Ectodermal cell (in vitro differentiated cells): ENCODE results near the gene CPLANE1.
"Not testable (repeated sequence)": the region's sequence is repeated elsewhere in the genome, so short reads cannot be mapped to it uniquely, and the experiment has no call there.

ENCODE experiments used
- H3K27ac ChIP-seq: 2 replicates; pipeline ENCODE4 v1.7.0; 2013; ENCODE audit warnings: mild to moderate bottlenecking, low read depth, low read length; ENCODE audit not compliant: insufficient read depth, poor library complexity, severe bottlenecking
- H3K27me3 ChIP-seq: 2 replicates; pipeline ENCODE4 v1.7.0; 2013; ENCODE audit warnings: mild to moderate bottlenecking, low read length; ENCODE audit not compliant: insufficient read depth, control insufficient read depth, poor library complexity, severe bottlenecking
- H3K36me3 ChIP-seq: one replicate; pipeline ENCODE4 v1.7.0; 2013; ENCODE audit warnings: low read length; ENCODE audit not compliant: control insufficient read depth, insufficient read depth
- H3K4me1 ChIP-seq: one replicate; pipeline ENCODE4 v1.7.0; 2013; ENCODE audit warnings: low read length; ENCODE audit not compliant: control insufficient read depth, insufficient read depth
- H3K4me3 ChIP-seq: 2 replicates; pipeline ENCODE4 v1.7.0; 2013; ENCODE audit warnings: low read depth, low read length, control low read depth; ENCODE audit not compliant: insufficient read depth
- H3K9me3 ChIP-seq: 2 replicates; pipeline ENCODE4 v1.7.0; 2013; ENCODE audit warnings: mild to moderate bottlenecking, low read length, moderate library complexity; ENCODE audit not compliant: control insufficient read depth
- WGBS, 2 experiments: methylation state at CpG; one replicate each; pipeline ENCODE4 v1.1.7; 2013; ENCODE audit warnings: missing lambda C conversion rate in 2 of 2; 5-methylcytosine and 5-hydroxymethylcytosine counted together

Gene CPLANE1

DNA sequence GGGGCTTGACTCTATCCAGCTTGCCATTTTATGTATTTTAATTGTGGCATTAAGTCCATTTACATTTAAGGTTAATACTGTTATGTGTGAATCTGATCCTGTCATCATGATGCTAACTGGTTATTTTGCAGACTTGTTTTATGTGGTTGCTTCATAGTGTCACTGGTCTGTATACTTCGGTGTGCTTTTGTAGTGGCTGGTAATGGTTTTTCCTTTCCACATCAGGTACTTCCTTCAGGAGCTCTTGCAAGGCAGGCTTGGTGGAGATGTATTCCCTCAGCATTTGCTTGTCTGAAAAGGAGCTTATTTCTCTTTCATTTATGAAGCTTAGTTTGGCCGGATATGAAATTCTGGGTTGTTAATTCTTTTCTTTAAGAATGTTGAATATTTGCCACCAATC lies 145.9 kb downstream of the CPLANE1 start:
- 98 to 100% methylated on average over 2 of the region's 2 CpGs for WGBS, 2 experiments
- Histone ChIP-seq H3K36me3 (peaks cover 16% of the 10 kb centered on the region), H3K27ac (no peak overlapping the region), H3K4me3 (no peak overlapping the region), H3K9me3 (peaks cover 1% of the 10 kb centered on the region), H3K4me1 (no peaks in the 10 kb centered on the region), H3K27me3 (no peaks in the 10 kb centered on the region)

DNA sequence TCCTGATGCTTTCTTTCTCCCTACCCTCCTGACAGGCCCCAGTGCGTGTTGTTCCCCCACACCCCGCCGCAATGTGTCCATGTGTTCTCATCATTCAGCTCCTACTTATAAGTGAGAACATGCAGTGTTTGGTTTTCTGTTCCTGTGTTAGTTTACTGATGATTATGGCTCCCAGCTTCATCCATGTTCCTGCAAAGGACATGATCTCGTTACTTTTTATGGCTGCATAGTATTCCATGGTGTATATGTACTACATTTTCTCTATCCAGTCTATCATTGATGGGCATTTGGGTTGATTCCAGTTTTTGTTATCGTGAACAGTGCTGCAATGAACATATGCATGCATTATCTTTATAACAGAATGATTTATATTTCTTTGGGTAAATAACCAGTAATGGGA lies 149.9 kb downstream of the CPLANE1 start:
- H3K27me3 ChIP-seq, H3K4me1 ChIP-seq, H3K27ac ChIP-seq, H3K9me3 ChIP-seq, H3K4me3 ChIP-seq: not testable (repeated sequence)
- WGBS, 2 experiments, result 91 to 92% methylated on average over 3 to 4 of the region's 5 CpGs
- H3K36me3 ChIP-seq, result peaks cover 11% of the 10 kb centered on the region

DNA sequence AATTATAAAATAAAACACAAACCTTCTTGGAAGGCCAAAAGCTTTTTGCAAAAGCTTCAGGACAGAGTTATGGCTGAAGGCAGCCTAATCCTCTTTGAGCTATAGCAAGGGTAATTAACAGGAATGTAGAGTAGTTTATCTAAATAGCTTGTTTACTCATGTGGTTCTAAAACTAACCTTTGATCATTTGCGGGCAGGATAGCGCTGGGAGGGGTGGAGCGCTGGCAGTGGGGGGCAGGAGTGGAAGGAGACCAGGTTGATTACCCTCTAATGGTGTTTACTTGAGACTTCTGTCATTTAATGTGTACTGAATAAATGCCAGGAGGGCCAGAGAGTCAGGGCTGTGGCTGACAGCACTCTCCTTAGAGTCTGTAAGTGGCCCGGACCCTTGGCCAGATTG lies 155.4 kb downstream of the CPLANE1 start:
- H3K4me3 ChIP-seq, H3K27me3 ChIP-seq, H3K9me3 ChIP-seq, H3K36me3 ChIP-seq, H3K27ac ChIP-seq, H3K4me1 ChIP-seq: not testable (repeated sequence)
- 79 to 82% methylated on average over 4 of the region's 4 CpGs for WGBS, 2 experiments

DNA sequence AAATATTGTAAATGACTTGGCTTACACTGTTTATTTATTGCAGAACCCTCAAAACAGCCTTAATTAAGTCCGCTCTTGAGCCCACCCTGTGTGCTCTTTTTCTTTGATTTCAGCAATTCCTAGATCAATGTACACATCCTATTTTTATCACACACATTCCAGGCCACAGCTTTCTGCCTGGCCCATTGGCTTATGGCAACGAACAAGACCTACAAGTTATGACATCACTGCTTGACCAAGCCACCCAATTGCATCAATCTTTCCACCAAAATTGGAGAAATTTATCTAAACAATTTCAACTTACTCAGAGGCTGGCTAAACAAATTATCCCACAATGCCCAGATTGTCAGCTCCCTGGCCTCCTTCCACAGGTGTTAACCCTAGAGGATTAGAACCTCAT lies 158.4 kb downstream of the CPLANE1 start:
- Histone ChIP-seq H3K4me3 (no peak overlapping the region), H3K36me3 (no peaks in the 10 kb centered on the region), H3K27me3 (no peaks in the 10 kb centered on the region), H3K4me1 (peaks cover 14% of the 10 kb centered on the region), H3K9me3 (no peaks in the 10 kb centered on the region), H3K27ac (no peak overlapping the region)
- 87 to 91% methylated on average over 2 of the region's 2 CpGs for WGBS, 2 experiments

DNA sequence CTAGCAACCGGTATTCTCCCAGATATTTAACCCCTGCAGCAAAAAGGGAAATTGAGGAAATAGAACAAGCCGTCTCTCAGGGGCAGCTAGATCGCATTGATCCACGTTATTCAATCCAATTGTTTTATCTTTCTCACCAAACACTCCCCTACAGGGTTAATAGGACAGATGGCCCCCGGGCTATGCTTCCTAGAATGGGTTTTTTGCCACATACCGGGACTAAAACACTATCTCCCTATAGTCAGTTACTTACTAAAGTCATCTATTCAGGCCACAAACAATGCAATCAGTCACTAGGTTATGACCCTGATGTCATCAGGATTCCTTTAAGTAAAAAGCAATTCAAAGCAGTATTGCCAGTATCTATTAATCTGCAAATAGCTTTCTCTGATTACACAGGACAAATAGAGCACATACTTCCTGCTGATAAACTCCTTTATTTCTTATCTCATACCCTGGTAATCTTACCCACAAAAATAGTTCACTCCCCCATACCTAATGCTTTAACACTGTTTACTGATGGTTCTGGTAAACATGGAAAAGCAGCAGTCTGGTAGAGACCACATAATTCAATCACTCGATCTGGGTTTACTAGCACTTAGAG lies 159.0 kb downstream of the CPLANE1 start:
- Histone ChIP-seq H3K27ac (no peak overlapping the region), H3K36me3 (no peaks in the 10 kb centered on the region), H3K27me3 (no peaks in the 10 kb centered on the region), H3K4me3 (no peak overlapping the region), H3K9me3 (no peaks in the 10 kb centered on the region), H3K4me1 (peaks cover 14% of the 10 kb centered on the region)
- 31 to 36% methylated on average over 7 of the region's 7 CpGs for WGBS, 2 experiments

DNA sequence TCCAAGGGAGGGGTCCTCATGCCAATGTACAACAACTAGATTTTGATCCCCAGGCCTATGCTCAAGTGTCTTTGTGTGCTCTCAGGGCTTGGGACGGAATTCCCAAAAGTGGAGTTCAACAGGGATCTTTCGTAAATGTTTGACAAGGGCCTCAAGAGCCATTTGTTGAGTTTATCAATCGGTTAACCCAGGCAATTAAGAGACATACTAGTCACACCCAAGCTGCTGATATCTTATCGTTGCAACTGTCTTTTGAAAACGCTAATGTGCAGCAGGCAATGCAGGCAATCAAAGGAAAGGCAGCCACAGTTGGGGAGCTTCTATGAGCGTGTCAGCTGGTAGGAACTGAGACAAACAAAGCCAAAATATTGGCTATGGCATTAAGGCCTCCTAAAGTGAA lies 161.2 kb downstream of the CPLANE1 start:
- peaks cover 14% of the 10 kb centered on the region for H3K4me1 ChIP-seq
- H3K36me3 ChIP-seq, result no peaks in the 10 kb centered on the region
- no peak overlapping the region for H3K27ac ChIP-seq
- H3K9me3 ChIP-seq, result no peaks in the 10 kb centered on the region
- no peak overlapping the region for H3K4me3 ChIP-seq
- H3K27me3 ChIP-seq, result no peaks in the 10 kb centered on the region
- 92 to 95% methylated on average over 6 of the region's 6 CpGs for WGBS, 2 experiments

DNA sequence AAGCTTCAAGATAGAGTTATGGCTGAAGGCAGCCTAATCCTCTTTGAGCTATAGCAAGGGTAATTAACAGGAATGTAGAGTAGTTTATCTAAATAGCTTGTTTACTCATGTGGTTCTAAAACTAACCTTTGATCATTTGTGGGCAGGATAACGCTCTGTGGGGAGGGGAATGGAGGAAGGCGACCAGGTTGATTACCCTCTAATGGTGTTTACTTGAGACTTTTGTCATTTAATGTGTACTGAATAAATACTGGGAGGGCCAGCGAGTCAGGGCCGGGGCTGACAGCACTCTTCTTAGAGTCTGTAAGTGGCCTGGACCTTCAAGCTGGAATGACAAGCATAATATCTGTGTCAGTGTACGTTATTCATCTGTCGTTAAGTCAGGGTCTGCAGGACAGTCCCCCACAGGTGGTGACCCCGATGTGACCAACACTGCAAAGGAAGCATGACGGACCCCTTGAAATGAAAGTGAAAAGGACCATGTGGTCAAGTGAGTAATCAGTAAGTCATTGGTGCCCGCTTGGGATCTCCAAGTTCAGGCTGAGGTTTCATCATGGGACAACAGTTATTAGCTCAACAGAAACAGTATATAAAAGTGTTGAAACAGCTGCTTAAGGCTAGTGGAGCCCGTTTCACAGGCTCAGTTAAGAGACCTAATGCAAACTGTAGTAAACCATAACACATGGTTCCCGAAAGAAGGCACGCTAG lies 162.6 kb downstream of the CPLANE1 start:
- H3K27ac ChIP-seq, result no peak overlapping the region
- H3K4me1 ChIP-seq, result peaks cover 14% of the 10 kb centered on the region
- no peaks in the 10 kb centered on the region for H3K9me3 ChIP-seq
- no peaks in the 10 kb centered on the region for H3K36me3 ChIP-seq
- 66 to 69% methylated on average over 12 of the region's 12 CpGs for WGBS, 2 experiments
- H3K27me3 ChIP-seq, result no peaks in the 10 kb centered on the region
- H3K4me3 ChIP-seq, result no peak overlapping the region

DNA sequence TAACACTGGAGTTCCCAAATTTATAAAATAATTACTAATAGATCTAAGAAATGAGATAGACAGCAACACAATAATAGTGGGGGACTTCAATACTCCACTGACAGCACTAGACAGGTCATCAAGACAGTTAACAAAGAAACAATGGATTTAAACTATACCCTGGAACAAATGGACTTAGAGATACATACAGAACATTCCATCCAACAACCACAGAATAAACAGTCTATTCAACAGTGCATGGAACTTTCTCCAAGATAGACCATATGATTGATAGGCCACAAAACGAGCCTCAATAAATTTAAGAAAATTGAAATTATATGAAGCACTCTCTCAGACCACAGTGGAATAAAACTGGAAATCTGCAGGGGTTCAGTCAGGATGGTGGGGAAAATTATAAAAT lies 163.2 kb downstream of the CPLANE1 start:
- not testable (repeated sequence) for H3K27ac ChIP-seq, H3K36me3 ChIP-seq, H3K4me3 ChIP-seq, H3K9me3 ChIP-seq, H3K27me3 ChIP-seq
- H3K4me1 ChIP-seq, result peaks cover 14% of the 10 kb centered on the region
- 100% methylated on average over 1 of the region's 1 CpG; no CpG with 5 or more reads in 1 of the 2 experiments for WGBS, 2 experiments

DNA sequence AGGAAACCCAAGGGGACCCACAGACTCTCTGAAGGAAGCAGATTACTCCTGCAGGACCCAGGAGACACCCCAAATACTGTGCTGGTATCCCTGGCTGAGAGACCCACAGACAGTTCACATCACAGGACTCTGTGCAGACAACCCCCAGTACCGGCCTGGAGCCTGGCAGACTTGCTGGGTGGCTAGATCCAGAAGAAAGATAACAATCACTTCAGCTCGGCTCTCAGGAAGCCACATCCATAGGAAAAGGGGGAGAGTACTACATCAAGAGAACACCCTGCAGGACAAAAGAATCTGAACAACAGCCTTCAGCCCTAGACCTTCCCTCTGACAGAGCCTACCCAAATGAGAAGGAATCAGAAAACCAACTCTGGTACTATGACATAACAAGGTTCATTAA lies 166.2 kb downstream of the CPLANE1 start:
- H3K27me3 ChIP-seq, H3K4me1 ChIP-seq, H3K4me3 ChIP-seq, H3K27ac ChIP-seq, H3K36me3 ChIP-seq, H3K9me3 ChIP-seq: not testable (repeated sequence)
- 36 to 40% methylated on average over 2 of the region's 2 CpGs for WGBS, 2 experiments

DNA sequence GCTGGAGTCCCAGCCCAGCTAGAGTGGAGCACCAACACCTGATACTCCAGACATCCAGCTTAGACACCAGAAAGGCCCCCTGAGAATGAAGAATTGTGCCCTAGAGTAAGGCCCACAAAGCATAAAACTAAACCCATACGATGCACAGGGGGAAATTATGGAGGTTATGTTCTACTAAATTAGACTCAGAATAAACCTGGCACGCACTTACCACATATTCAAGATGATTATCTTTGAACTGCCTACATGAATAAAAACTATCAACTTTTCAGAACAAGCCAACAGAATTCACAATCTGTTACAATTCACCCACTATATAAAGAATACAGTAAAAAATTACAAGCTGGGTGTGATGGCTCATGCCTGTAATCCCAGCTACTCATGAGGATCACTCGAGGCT lies 168.5 kb downstream of the CPLANE1 start:
- Histone ChIP-seq H3K27me3 (no peaks in the 10 kb centered on the region), H3K9me3 (no peaks in the 10 kb centered on the region), H3K36me3 (no peaks in the 10 kb centered on the region), H3K4me3 (no peak overlapping the region), H3K27ac (no peak overlapping the region), H3K4me1 (no peaks in the 10 kb centered on the region)
- WGBS, 2 experiments, result 84 to 90% methylated on average over 2 to 3 of the region's 3 CpGs
